AG08395 (cell line): ENCODE data around the gene KIFC3.
"Not testable (repeated sequence)": the region's sequence is repeated elsewhere in the genome, so short reads cannot be mapped to it uniquely, and the experiment has no call there.

Source experiments
- DNase-seq: peaks from one replicate; pipeline ENCODE4 v3.0.0; 2012; ENCODE audit warnings: mixed read lengths, low spot score

Gene KIFC3

GRCh38 chr16:57753448-57754353, 48.6 kb downstream of the KIFC3 start:
- no peak for DNase-seq

- no peak for DNase-seq
Measured at GRCh38 chr16:57752581-57753447, 49.5 kb downstream of the KIFC3 start.

- DNase-seq: no peak
Measured at GRCh38 chr16:57752203-57752580, 50.1 kb downstream of the KIFC3 start.

- no peak for DNase-seq
Measured at GRCh38 chr16:57751539-57752202, 50.6 kb downstream of the KIFC3 start.

GRCh38 chr16:57750796-57751538, 51.3 kb downstream of the KIFC3 start:
- DNase-seq: no peak

- no peak for DNase-seq
Measured at GRCh38 chr16:57749856-57750452, 52.3 kb downstream of the KIFC3 start.

- no peak for DNase-seq
Measured at GRCh38 chr16:57749101-57749692, 53.1 kb downstream of the KIFC3 start.

- DNase-seq: no peak
Measured at GRCh38 chr16:57748596-57748995, 53.7 kb downstream of the KIFC3 start.

- no peak for DNase-seq
Measured at GRCh38 chr16:57747996-57748395, 54.3 kb downstream of the KIFC3 start.

GRCh38 chr16:57747496-57747895, 54.8 kb downstream of the KIFC3 start:
- no peak for DNase-seq

- DNase-seq: no peak
Measured at GRCh38 chr16:57747091-57747490, 55.2 kb downstream of the KIFC3 start.

GRCh38 chr16:57746316-57746715, 56.0 kb downstream of the KIFC3 start:
- not testable (repeated sequence) for DNase-seq

GRCh38 chr16:57745768-57746167, 56.5 kb downstream of the KIFC3 start:
- DNase-seq: no peak

- DNase-seq: no peak
Measured at GRCh38 chr16:57744642-57744903, 57.7 kb downstream of the KIFC3 start.

- no peak for DNase-seq
Measured at GRCh38 chr16:57743886-57744641, 58.2 kb downstream of the KIFC3 start.

GRCh38 chr16:57743458-57743857, 58.8 kb downstream of the KIFC3 start:
- no peak for DNase-seq

GRCh38 chr16:57742543-57742942, 59.7 kb downstream of the KIFC3 start:
- DNase-seq: no peak

GRCh38 chr16:57741660-57742191, 60.6 kb downstream of the KIFC3 start:
- DNase-seq: no peak

- DNase-seq: no peak
Measured at GRCh38 chr16:57740423-57741071, 61.7 kb downstream of the KIFC3 start.
